ENCODE data around the gene PACSIN2.
"Not testable (repeated sequence)": the region's sequence is repeated elsewhere in the genome, so short reads cannot be mapped to it uniquely, and the experiment has no call there.

The PACSIN2 gene, protein sequence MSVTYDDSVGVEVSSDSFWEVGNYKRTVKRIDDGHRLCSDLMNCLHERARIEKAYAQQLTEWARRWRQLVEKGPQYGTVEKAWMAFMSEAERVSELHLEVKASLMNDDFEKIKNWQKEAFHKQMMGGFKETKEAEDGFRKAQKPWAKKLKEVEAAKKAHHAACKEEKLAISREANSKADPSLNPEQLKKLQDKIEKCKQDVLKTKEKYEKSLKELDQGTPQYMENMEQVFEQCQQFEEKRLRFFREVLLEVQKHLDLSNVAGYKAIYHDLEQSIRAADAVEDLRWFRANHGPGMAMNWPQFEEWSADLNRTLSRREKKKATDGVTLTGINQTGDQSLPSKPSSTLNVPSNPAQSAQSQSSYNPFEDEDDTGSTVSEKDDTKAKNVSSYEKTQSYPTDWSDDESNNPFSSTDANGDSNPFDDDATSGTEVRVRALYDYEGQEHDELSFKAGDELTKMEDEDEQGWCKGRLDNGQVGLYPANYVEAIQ

DNA sequence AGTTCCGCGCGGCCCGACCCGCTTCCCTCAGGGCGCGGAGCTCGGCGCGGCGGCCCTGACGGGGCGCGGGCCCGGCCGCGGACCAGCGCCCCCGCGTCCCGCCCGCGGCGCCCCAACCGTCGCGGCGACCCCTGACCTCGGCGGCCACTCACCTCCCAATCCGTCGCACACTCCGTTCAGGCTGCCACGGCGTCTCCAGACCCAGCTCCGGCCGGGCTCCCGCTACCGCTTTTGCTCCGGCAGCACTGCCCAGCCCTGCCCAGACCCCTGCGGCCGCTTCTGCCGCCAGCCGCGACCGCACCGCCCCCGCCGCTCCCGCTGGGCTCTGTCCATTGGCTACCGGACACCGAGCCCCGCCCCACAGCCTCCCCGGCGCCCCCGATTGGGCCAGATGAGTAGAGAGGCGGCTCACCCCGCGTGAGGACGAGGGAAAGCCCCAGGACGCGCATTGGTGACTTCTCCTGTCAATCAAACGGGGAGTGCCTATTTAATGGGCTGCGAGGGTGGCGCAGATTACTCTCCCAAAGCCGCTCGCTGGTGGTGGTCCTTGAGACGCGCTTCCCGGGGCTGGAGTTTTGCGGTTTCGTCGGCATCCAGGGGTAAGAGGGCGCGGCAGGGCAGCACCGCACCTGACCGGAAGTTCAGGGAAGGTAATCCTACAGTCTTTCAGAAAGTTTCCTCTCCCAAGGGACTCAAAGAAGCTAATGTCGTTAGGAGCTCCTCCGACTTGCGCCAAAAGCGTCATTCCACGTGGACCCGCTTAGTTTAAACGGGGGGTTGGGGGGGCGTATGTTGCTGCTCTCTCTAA, at the start of gene PACSIN2:
Gene PACSIN2 (minus strand): TSS at position 281 of the 808 bp plus-strand sequence. CDS start 103,069 bp downstream, outside the sequence.
- peak; percentile 91 for DNase-seq

GRCh38 chr22:43060183-43060582, 45.2 kb upstream of the PACSIN2 start:
- no peak for DNase-seq

DNA sequence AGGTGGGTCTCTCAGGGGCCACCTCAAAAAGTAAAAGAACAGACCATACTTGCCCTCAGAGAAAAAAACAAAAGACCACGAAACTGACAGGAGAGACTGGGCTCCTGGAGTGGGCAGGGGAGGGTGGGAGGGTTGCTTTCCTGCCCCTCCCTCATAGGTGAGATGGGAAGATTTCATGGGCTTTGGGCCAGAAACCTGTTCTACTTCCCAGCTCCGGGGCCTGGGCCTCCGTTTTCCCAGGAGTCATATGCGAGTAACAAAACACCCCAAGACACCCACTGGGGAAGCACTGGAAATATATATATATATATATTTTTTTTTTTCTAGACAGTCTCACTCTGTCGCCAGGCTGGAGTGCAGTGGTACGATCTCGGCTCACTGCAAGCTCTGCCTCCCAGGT, 42.7 kb upstream of the PACSIN2 start:
- no peak for DNase-seq

DNA sequence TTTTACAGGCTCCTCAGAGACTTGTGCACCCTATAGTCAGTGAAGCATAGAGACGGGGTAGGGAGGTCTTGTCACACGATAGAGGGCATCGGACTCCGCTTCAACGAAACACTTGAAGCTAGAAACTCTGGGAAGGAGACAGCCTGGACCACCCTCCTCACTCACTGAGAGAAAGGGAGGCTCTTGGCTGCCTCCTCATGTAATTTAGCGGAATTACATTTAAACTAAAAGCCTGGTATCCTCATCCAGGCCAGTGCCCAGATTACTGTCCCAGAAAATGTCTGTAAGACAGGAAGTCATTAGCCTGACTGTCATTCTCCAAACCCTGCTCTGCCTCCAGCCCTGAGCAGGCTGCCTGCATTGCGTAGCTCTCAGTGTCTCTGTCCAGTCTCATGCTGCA, 38.2 kb upstream of the PACSIN2 start:
- DNase-seq: no peak

GRCh38 chr22:43050995-43051394, 36.0 kb upstream of the PACSIN2 start:
- DNase-seq: no peak

DNA sequence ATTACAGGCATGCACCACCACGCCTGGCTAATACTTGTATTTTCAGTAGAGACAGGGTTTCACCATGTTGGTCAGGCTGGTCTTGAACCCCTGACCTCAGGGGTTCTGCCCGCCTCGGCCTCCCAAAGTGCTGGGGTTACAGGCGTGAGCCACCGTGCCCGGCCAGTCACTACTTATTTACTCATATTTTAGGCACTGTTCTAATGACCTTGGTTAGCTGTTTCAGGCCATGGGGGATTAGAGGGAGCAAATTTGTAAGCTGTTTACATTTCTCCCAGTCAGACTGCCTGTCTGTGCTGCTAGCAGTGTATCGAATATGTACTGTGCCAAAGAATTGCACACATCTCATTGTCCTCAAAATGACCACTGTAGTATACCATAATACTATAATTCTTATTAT, 32.7 kb upstream of the PACSIN2 start:
- DNase-seq: no peak

GRCh38 chr22:43044290-43044712, 29.4 kb upstream of the PACSIN2 start:
- DNase-seq: no peak

GRCh38 chr22:43042101-43042780, 27.3 kb upstream of the PACSIN2 start:
- DNase-seq: no peak

- DNase-seq: no peak
Observed at GRCh38 chr22:43039800-43040199, 24.9 kb upstream of the PACSIN2 start.

- no peak for DNase-seq
Observed at GRCh38 chr22:43038325-43038724, 23.4 kb upstream of the PACSIN2 start.

- DNase-seq: no peak
Observed at GRCh38 chr22:43036282-43036829, 21.4 kb upstream of the PACSIN2 start.

DNA sequence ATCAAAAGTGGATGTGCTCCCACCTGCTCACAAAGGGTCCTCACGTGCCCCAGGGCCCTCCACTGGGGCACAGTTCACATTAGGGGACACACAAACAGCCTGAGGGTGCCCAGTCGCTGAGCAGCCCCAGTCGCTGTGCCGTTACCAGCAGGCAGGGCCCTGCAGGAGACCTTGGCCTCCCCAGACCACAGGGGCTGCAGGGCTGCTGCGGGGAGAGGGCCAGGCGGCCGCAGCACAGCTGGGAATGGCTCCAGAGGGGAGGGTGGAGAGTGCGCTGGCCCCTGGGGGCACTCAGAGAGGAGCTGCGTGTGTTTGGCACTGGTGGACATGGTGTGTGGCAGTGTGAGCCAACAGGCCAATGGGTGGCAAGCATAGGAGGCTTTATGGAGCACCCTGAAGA, 20.3 kb upstream of the PACSIN2 start:
- DNase-seq: no peak

- DNase-seq: no peak
Observed at GRCh38 chr22:43031617-43032016, 16.7 kb upstream of the PACSIN2 start.

GRCh38 chr22:43018615-43019014, 3.7 kb upstream of the PACSIN2 start:
- no peak for DNase-seq

- DNase-seq: no peak
Observed at GRCh38 chr22:43017525-43018460, 2.8 kb upstream of the PACSIN2 start.

GRCh38 chr22:43016150-43016549, 1.2 kb upstream of the PACSIN2 start:
- not testable (repeated sequence) for DNase-seq

DNA sequence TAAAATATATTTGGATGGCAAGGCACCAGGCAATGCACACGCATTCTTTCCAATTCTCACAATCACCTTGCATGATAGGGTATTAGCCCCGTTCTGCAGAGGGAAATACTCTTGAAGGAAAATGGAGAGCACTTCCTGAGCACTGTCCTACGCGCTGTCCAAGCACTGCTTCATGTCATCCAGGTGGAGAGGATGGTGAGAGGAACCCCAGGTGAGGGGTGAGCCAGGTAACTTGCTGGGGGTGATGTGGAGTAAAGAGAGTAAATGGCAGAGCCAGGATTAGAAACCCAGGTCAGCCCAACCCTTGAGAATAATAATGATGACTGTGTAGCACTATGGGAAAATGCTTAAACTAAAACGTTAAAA, 711 bp upstream of the PACSIN2 start:
- DNase-seq: no peak

DNA sequence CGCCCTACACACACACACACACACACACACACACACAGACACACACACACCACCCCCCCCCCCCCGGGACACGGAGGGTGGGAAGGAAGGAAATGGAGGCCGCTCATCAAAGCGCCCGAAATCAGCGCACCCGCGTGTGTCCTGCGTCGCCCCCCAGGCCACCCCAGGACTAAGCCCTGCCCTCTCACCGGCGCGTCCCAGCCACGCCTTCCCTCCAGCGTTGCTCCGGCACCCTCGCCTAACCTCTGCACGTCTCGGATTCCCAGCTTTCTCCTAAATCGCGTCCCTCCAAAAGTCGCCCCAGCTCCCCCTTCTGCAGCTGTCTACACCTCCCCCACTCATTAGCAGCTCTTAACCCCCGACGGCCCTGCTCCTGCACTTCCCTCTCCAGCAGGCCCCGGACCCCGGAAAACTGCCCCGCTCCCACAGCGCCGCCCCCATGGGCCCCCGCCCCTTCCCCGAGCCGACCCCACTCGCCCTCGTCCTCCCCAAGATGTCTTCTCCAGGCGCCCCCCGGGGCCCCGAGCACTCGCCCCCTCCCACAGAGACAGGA, 557 bp downstream of the PACSIN2 start:
- no peak for DNase-seq

DNA sequence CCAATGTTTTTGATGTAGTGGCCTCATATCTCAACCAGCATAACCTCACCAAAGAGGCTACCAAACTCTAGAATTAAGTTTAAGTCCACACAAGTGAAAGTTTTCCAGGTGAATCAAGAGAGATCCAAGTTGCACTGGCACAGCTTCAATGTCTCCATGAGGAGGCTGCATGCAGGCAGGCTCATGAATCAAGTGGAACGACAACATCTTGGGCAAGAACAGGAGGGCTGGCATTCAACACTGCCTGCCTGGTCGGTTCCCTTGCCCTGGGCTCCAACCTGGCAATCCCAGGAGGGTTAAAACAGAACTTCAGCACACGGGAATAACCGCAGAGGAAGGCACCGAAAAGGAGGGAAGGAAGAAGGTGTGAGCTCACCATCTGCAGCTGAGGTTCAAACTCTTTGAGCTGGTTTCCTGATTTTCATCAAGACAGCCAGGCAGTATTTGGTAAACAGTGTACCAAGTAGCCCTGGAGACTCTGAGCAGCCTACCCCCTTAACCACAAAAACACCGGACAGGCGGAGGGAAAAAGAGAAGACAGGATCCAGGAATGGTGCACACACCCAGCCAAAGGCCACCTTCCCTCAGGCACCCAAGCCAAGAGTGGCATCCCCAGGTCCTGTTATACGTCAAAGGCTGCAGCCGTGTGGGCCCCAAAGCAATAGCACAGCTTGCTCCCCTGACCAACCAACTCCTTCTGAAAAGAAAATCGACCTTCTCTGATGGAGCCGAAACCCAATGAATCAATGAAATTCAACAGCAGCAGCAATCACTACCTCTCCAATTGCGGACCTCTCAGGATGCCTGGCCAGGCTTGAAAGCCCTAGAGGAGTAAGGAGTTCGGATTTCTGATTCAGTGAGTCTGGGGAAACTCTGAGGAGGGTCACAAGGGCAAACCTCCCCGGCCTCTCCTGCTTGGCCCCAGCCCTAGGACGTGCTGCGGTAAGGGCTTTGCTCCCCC, 1.3 kb downstream of the PACSIN2 start:
- no peak for DNase-seq

DNA sequence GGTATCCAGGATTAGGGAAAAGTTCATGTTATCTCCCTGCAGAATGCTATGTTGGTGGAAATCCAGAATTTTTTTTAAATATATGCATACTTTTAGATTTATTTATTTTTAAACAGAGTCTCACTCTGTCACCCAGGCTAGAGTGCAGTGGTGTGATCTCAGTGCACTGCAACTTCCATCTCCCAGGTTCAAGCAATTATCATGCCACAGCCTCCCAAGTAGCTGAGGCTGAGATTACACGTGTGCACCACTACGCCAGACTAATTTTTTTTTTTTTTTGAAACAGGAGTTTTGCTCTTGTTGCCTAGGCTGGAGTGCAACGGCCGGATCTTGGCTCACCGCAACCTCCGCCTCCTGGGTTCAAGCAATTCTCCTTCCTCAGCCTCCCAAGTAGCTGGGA, 2.6 kb downstream of the PACSIN2 start:
- no peak for DNase-seq

Measured in 8988T (cell line).